Activated naive CD4-positive, alpha-beta T cell treated with anti-CD3 and anti-CD28 coated beads for 36 hours (primary cell): ENCODE measurements around the gene PDE6G. TPM values are rescaled to one million over a fixed set of nuclear protein-coding genes. Genes with fewer than 3 reads are reported as not detected.
"Not testable (repeated sequence)": the region's sequence is repeated elsewhere in the genome, so short reads cannot be mapped to it uniquely, and the experiment has no call there.

Experiments
- CTCF ChIA-PET: fragments of 350-600 bp; sonication (Branson Sonifier 250); formaldehyde crosslinking; loops from one replicate; lab custom pipeline; 2021; ENCODE audit warnings: antibody characterized with exemption; lab: Charles Lee
- DNase-seq: peaks from one replicate; pipeline ENCODE4 v3.0.0-alpha.2; 2020
- H3K27ac Mint-ChIP-seq: one replicate; pipeline ENCODE4 v1.8.0; 2021; ENCODE audit warnings: mild to moderate bottlenecking, mixed read lengths
- H3K27me3 Mint-ChIP-seq: one replicate; pipeline ENCODE4 v1.8.0; 2021; ENCODE audit warnings: low read depth, mixed read lengths
- H3K36me3 Mint-ChIP-seq: one replicate; pipeline ENCODE4 v1.8.0; 2021; ENCODE audit warnings: low read depth, mixed read lengths
- H3K4me1 Mint-ChIP-seq: one replicate; pipeline ENCODE4 v1.8.0; 2021; ENCODE audit warnings: low read depth, mixed read lengths
- H3K4me3 Mint-ChIP-seq: one replicate; pipeline ENCODE4 v1.8.0; 2021; ENCODE audit warnings: mild to moderate bottlenecking, moderate library complexity, mixed read lengths
- H3K9me3 Mint-ChIP-seq: one replicate; pipeline ENCODE4 v1.8.0; 2021; ENCODE audit warnings: mixed read lengths
- intact Hi-C: fragments of 100-400 bp; cut with micrococcal nuclease; formaldehyde crosslinking; loops from one replicate; pipeline ENCODE4 v1.15.1; 2023
- total RNA-seq, 2 experiments: library from RNA; stranded (reverse); gene quantifications; one replicate each; pipeline ENCODE4 v1.2.3, GENCODE V29; 2021

PDE6G gene
- total RNA-seq, 2 experiments from 2014 or later = 0.83 to 0.89 TPM

DNA sequence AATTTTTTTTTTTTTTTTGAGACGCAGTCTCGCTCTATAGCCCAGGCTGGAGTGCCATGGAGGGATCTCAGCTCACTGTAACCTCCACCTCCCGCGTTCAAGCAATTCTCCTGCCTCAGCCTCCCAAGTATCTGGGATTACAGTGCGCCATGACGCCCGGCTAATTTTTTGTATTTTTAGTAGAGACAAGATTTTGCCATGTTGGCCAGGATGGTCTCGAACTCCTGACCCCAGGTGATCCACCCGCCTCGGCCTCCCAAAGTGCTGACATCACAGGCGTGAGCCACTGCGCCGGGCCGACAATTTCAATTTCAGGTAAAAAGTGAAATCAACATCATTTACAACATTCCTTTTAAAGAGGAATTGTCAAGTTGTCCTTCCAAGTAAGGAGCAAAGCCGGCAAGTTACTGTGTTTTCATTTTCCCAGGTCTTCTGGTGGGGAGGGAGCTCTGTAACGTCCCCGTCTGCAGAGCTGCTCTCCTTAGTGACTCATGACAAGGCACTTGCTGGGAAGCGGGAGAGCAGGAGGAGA is 20.3 kb downstream of the PDE6G start:
- H3K4me1 Mint-ChIP-seq = peaks cover 29% of the 10 kb centered on the region
- peak overlapping the region; percentile 79 for H3K27ac Mint-ChIP-seq
- H3K36me3 Mint-ChIP-seq = peaks cover 4% of the 10 kb centered on the region
- intact Hi-C loops = loop anchor here (2.0 kb wide), 1 partner anchor 31 kb away; the partner anchor contains the start of genes CCDC137 and OXLD1
- H3K27me3 Mint-ChIP-seq = no peaks in the 10 kb centered on the region
- CTCF ChIA-PET = no interaction called here
- peak overlapping the region; percentile 93 for H3K4me3 Mint-ChIP-seq
- H3K9me3 Mint-ChIP-seq = no peaks in the 10 kb centered on the region
- no peak for DNase-seq

DNA sequence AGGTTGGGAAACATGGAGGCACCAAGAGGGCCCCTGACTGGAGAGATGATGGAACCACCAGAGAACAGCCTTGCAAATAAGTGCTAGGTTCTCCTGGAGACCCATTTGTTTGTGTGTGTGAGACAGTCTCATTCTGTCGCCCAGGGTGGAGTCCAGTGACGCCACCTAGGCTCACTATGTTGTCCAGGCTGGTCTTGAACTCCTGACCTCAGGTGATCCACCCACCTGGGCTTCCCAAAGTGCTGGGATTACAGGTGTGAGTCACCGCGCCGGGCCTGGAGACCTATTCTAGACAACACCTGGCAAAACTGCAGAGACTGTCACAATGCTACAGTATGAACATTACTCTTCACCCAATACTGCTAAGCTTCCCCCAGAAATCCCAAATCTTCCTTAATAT is 20.9 kb downstream of the PDE6G start:
- Mint-ChIP-seq H3K9me3 (no peaks in the 10 kb centered on the region), H3K27ac (peak overlapping the region; percentile 30), H3K36me3 (peaks cover 6% of the 10 kb centered on the region), H3K27me3 (no peaks in the 10 kb centered on the region), H3K4me3 (peak overlapping the region; percentile 93), H3K4me1 (peaks cover 29% of the 10 kb centered on the region)
- intact Hi-C loops = no loop called here
- no peak for DNase-seq
- CTCF ChIA-PET = no interaction called here

DNA sequence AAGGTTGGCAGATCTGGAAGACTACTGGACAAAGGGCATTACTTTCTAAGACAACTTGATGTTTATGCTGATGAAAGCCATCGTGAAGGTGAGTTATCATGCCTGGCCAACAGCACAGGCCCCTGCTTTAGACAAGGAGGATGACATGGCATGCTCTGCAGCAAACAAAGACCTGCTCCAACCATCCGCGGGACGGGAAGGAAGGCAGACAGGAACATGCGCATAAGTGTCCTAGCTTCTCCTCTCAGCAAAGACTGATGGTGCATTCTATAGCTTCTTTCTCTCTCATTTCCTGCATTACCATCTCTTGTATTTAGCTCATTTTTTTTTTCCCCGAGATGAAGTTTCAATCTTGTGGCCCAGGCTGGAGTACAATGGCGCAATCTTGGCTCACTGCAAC is 24.9 kb downstream of the PDE6G start:
- DNase-seq = no peak
- CTCF ChIA-PET = interaction anchor here (3.0 kb wide), 1 partner anchor 30 kb away, joined by 12 read pairs; no protein-coding TSS in a partner anchor
- peaks cover 27% of the 10 kb centered on the region for H3K4me1 Mint-ChIP-seq
- intact Hi-C loops = no loop called here
- H3K27me3 Mint-ChIP-seq = no peaks in the 10 kb centered on the region
- H3K4me3 Mint-ChIP-seq = no peak overlapping the region
- H3K27ac Mint-ChIP-seq = no peak overlapping the region
- no peaks in the 10 kb centered on the region for H3K9me3 Mint-ChIP-seq
- H3K36me3 Mint-ChIP-seq = peaks cover 34% of the 10 kb centered on the region

DNA sequence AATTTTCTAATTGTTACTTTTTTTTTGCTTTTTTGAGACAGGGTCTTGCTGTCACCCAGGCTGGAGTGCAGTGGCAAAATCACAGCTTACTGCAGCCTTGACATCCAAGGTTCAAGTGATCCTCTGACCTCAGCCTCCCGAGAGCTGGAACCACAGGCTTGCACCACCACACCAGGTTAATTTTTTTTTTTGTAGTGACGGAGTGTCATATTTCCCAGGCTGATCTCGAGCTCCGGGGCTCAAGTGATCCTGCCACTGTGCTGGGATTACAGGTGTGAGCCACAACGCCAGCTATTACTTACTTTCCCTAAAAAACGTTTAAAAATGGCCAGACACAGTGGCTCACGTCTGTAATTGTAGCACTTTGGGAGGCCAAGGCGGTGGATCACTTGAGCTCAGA is 26.1 kb downstream of the PDE6G start:
- H3K27ac Mint-ChIP-seq = no peak overlapping the region
- peaks cover 19% of the 10 kb centered on the region for H3K4me1 Mint-ChIP-seq
- H3K36me3 Mint-ChIP-seq = peaks cover 44% of the 10 kb centered on the region
- no peak for DNase-seq
- CTCF ChIA-PET = interaction anchor here (0.7 to 3.0 kb wide), 3 partner anchors 29 to 212 kb away, joined by 3 to 12 read pairs (median 7); no protein-coding TSS in a partner anchor
- H3K4me3 Mint-ChIP-seq = no peak overlapping the region
- H3K27me3 Mint-ChIP-seq = no peaks in the 10 kb centered on the region
- no peaks in the 10 kb centered on the region for H3K9me3 Mint-ChIP-seq
- intact Hi-C loops = no loop called here

DNA sequence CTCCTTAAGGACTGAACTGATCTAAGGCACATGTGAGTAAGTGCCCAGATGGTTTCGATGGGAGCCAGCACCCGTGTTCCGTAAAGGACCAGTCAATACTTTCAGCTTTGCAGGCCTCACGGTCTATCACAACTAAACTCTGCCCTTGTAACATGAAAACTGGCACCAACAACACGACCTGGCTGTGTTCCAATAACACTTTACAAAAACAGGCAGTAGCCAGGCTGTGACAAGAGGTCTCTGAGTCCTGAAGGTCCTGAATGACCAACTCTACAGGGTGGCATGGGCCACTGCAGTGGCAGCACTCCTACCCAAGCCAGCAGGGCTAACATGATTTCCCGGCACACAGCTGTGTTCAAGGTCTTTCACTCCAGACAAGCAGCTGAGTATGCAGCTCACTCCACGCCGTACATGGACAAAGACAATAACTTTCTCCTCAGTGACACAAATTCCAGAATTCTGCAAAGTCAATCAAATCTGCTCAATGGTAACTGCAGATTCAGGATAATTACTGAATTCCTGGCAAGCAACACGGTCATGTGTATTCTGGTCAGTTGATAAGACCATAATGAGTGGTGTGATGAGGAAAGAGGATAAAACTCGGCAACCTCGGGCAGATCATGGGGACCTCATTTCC is 34.7 kb downstream of the PDE6G start:
- no peak for DNase-seq
- H3K36me3 Mint-ChIP-seq = peaks cover 51% of the 10 kb centered on the region
- no peak overlapping the region for H3K27ac Mint-ChIP-seq
- CTCF ChIA-PET = interaction anchor here (1.3 kb wide), 1 partner anchor 21 kb away, joined by 4 read pairs; no protein-coding TSS in a partner anchor
- H3K9me3 Mint-ChIP-seq = no peaks in the 10 kb centered on the region
- no peaks in the 10 kb centered on the region for H3K27me3 Mint-ChIP-seq
- H3K4me1 Mint-ChIP-seq = peaks cover 7% of the 10 kb centered on the region
- intact Hi-C loops = no loop called here
- H3K4me3 Mint-ChIP-seq = no peak overlapping the region

DNA sequence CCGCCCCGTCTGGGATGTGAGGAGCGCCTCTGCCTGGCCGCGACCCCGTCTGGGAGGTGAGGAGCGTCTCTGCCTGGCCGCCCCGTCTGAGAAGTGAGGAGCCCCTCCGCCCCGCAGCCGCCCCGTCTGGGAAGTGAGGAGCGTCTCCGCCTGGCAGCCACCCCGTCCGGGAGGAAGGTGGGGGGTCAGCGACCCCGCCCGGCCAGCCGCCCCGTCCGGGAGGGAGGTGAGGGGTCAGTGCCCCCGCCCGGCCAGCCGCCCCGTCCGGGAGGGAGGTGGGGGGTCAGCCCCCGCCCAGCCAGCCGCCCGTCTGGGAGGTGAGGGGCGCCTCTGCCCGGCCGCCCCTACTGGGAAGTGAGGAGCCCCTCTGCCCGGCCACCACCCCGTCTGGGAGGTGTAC is 38.0 kb downstream of the PDE6G start:
- H3K4me3 Mint-ChIP-seq, DNase-seq, H3K9me3 Mint-ChIP-seq, H3K27me3 Mint-ChIP-seq, H3K27ac Mint-ChIP-seq, intact Hi-C loops: not testable (repeated sequence)
- Mint-ChIP-seq H3K4me1 (peaks cover 26% of the 10 kb centered on the region), H3K36me3 (peaks cover 40% of the 10 kb centered on the region)
- CTCF ChIA-PET = interaction anchor here (0.7 kb wide), 1 partner anchor 50 kb away, joined by 3 read pairs; no protein-coding TSS in a partner anchor

DNA sequence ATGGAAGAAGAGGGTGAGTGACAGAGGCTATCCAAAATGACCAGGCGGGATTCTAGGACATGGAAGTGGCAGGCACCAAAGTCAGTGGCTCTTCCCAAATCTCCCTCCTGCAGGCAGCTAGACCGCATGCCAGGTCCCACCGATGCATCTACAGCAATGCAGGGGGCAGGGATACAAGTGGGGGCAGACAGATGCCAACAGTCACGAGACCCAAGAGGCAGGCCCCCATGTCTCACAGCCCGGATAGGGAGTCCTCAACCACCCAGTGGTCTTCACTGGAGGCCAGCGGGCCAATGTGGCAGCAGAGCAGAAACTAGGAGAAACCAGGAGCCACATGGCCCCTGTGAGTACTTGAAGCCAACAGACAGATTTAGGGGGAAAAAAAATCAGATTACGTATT is 39.5 kb downstream of the PDE6G start:
- DNase-seq = no peak
- intact Hi-C loops = no loop called here
- H3K4me1 Mint-ChIP-seq = peaks cover 26% of the 10 kb centered on the region
- H3K4me3 Mint-ChIP-seq = no peak overlapping the region
- CTCF ChIA-PET = interaction anchor here (1.0 kb wide), 1 partner anchor 16 kb away, joined by 3 read pairs; no protein-coding TSS in a partner anchor
- no peaks in the 10 kb centered on the region for H3K27me3 Mint-ChIP-seq
- H3K27ac Mint-ChIP-seq = no peak overlapping the region
- no peaks in the 10 kb centered on the region for H3K9me3 Mint-ChIP-seq
- peaks cover 39% of the 10 kb centered on the region for H3K36me3 Mint-ChIP-seq

DNA sequence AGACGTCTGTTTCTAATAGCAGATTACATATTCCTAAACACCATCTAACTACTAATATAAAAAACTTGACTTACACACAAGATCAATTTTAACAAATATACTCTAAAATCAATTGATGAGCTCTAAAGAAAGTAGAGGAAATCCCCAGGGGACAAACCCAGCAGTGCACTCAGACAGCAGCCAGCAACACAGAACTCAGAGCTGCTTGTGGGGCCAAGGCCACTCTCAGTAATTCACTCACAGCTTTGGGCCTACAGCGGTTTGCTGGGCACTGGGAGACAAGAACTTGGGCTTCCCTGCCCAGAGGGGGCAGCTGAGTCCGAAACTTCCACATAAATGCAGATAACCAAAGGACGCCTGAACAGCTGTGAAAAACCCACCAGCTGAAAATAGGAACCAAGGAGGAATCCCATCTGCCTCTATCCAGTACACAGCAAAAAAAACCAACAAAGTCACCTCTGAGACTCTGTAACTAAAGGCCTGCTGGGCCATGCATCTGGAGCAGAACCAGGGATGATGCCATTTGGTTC is 40.9 kb downstream of the PDE6G start:
- intact Hi-C loops = no loop called here
- Mint-ChIP-seq H3K27ac (no peak overlapping the region), H3K27me3 (no peaks in the 10 kb centered on the region), H3K4me1 (peaks cover 26% of the 10 kb centered on the region), H3K9me3 (no peaks in the 10 kb centered on the region), H3K4me3 (no peak overlapping the region), H3K36me3 (peaks cover 28% of the 10 kb centered on the region)
- CTCF ChIA-PET = interaction anchor here (1.7 kb wide), 1 partner anchor 14 kb away, joined by 8 read pairs; no protein-coding TSS in a partner anchor
- DNase-seq = no peak

DNA sequence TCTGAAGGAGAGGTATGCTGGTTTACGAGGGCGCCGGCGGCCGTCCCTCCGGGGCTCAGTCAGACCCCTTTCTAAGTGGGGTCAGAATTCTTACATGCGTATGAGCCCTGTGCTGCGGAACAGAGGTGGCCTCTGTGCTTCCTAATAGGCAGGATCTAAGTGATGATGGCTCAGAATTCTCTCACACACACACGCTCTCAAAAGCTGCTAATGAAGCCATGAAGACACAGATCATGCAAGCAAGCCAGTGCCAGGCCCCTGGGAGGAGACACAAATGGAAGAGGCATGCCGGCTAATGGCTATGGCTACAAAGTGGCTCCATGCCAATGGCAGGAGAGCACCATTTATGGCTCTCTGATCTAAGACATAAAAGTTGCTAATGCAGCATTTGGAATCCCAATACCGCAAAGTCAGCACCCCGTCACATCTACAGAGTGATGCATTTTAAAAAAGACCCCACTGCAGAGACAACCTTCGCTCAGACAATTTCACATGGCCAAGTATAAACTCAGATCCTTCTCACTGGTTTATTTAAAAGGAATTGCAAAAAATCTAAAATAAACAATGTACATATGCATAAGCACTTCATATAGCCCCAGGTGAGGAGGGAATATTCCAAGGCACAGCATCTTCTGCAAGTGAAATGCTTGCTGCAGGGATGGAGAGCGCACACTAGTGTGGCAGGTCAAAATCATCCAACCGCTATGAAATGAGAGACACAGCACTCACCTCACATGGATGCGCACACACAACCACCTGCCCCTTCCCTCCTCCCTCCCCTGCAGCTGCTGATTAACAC is 44.0 kb downstream of the PDE6G start:
- CTCF ChIA-PET = interaction anchor here (1.1 kb wide), 1 partner anchor 11 kb away, joined by 3 read pairs; no protein-coding TSS in a partner anchor
- Mint-ChIP-seq H3K4me3 (no peak overlapping the region), H3K36me3 (peaks cover 23% of the 10 kb centered on the region), H3K27me3 (no peaks in the 10 kb centered on the region), H3K4me1 (peaks cover 26% of the 10 kb centered on the region), H3K9me3 (no peaks in the 10 kb centered on the region), H3K27ac (no peak overlapping the region)
- DNase-seq = no peak
- intact Hi-C loops = no loop called here

DNA sequence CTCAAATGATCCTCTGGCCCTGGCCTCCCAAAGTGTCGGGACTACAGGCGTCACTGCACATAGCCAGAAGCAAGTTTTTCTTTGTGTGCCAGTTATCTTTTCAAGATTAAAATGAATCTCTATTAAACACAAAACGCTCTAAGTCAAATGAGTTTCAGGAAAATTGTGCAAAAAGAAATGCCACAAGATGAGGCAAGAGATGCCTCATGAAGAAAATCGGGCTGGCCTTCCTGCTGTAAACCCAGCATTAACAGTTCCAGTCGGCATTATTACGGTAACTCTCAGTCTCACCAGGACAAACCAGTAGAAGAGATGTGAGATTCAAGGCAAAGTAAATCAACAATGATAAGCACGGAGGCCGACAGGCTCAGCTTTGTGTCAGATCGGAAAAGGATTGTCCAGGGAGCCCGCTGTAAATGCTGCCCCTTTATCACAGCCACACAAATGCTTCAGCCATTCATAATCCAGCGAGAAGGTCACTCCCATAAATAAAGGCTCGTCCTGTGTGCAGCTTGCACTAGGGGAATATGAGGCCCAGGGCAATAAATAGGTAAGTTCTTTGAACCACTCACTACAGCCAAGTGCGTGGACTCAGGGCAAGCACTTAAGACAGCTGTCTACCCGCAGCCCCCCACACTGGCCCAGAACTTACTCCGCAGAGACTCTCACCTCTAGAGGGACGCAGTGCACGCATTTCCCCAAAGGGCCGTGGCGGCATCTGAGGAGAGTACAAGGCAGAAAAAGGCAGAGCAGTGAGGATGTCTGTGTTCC is 46.6 kb downstream of the PDE6G start:
- Mint-ChIP-seq H3K4me1 (peaks cover 8% of the 10 kb centered on the region), H3K27me3 (no peaks in the 10 kb centered on the region), H3K27ac (no peak overlapping the region), H3K36me3 (peaks cover 14% of the 10 kb centered on the region), H3K4me3 (no peak overlapping the region), H3K9me3 (no peaks in the 10 kb centered on the region)
- intact Hi-C loops = no loop called here
- CTCF ChIA-PET = interaction anchor here (0.8 kb wide), 1 partner anchor 9 kb away, joined by 3 read pairs; no protein-coding TSS in a partner anchor
- no peak for DNase-seq

DNA sequence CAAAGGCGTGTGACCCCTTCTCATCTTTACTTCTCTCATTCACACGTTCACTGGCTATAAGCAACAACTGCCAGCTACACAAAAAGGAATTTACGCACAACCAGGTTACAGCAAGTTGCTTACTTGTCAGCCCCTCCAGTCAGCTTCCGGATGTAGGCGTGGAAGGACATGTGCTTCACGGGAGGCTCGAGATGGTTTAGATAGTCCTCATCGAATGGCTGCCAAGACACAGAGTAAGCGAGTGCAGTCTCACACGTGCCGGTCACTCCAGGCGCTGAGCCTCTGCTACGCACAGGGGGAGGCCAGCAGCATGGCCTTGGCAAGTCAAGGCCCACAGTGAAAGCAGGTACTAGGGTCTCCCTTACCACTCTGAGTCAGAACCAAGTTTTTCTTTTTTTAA is 47.7 kb downstream of the PDE6G start:
- no peaks in the 10 kb centered on the region for H3K27me3 Mint-ChIP-seq
- H3K27ac Mint-ChIP-seq = no peak overlapping the region
- no peak for DNase-seq
- CTCF ChIA-PET = no interaction called here
- H3K9me3 Mint-ChIP-seq = no peaks in the 10 kb centered on the region
- intact Hi-C loops = no loop called here
- peaks cover 14% of the 10 kb centered on the region for H3K36me3 Mint-ChIP-seq
- H3K4me3 Mint-ChIP-seq = no peak overlapping the region
- peaks cover 2% of the 10 kb centered on the region for H3K4me1 Mint-ChIP-seq
